Measurements from ENCODE around the gene JPH3.

The JPH3 gene

GRCh38 chr16:87652799-87653198, 50.5 kb downstream of the JPH3 start:
- no peak for TF ChIP-seq CTCF (IDR thresholded peaks at IDR 0.05)
- H3K27ac ChIP-seq, result no peak overlapping the region
- no peak overlapping the region for H3K4me3 ChIP-seq
- no peak for DNase-seq (ENCODE audit: low spot score)

- DNase-seq (ENCODE audit: low spot score), result no peak
- TF ChIP-seq CTCF (IDR thresholded peaks at IDR 0.05), result no peak
- Histone ChIP-seq H3K4me3 (no peak overlapping the region), H3K27ac (no peak overlapping the region)
Measured at GRCh38 chr16:87653234-87653633, 50.9 kb downstream of the JPH3 start.

GRCh38 chr16:87654826-87655225, 52.5 kb downstream of the JPH3 start:
- no peak for DNase-seq (ENCODE audit: low spot score)
- TF ChIP-seq CTCF (IDR thresholded peaks at IDR 0.05), result no peak
- no peak overlapping the region for H3K27ac ChIP-seq

GRCh38 chr16:87656328-87656727, 54.0 kb downstream of the JPH3 start:
- Histone ChIP-seq H3K4me3 (no peak overlapping the region), H3K27ac (no peak overlapping the region)
- no peak for DNase-seq (ENCODE audit: low spot score)
- no peak for TF ChIP-seq CTCF (IDR thresholded peaks at IDR 0.05)

More at GRCh38 chr16:87654826-87655225, 52.5 kb downstream of the JPH3 start:
- H3K4me3 ChIP-seq, result no peak overlapping the region

GRCh38 chr16:87657621-87658192, 55.4 kb downstream of the JPH3 start:
- no peak for TF ChIP-seq CTCF (IDR thresholded peaks at IDR 0.05)
- Histone ChIP-seq H3K4me3 (no peak overlapping the region), H3K27ac (no peak overlapping the region)
- no peak for DNase-seq (ENCODE audit: low spot score)

- no peak for DNase-seq (ENCODE audit: low spot score)
- no peak overlapping the region for H3K4me3 ChIP-seq
- H3K27ac ChIP-seq, result no peak overlapping the region
- no peak for TF ChIP-seq CTCF (IDR thresholded peaks at IDR 0.05)
Measured at GRCh38 chr16:87658564-87659225, 56.4 kb downstream of the JPH3 start.

GRCh38 chr16:87661561-87661960, 59.3 kb downstream of the JPH3 start:
- DNase-seq (ENCODE audit: low spot score), result no peak
- Histone ChIP-seq H3K27ac (no peak overlapping the region), H3K4me3 (no peak overlapping the region)
- TF ChIP-seq CTCF (IDR thresholded peaks at IDR 0.05), result no peak

Data from coronary artery (tissue), 2 donors.